GM21737 (cell line): ENCODE data around the gene ZNF286A.
"Not testable (repeated sequence)": the region's sequence is repeated elsewhere in the genome, so short reads cannot be mapped to it uniquely, and the experiment has no call there.

Experiments
- ATAC-seq: cut with Tn5 transposase; IDR thresholded peaks from one replicate; pipeline ENCODE4 v1.9.1; 2021; ENCODE audit warnings: mild to moderate bottlenecking, moderate library complexity; ENCODE audit not compliant: unreplicated experiment

ZNF286A gene

DNA sequence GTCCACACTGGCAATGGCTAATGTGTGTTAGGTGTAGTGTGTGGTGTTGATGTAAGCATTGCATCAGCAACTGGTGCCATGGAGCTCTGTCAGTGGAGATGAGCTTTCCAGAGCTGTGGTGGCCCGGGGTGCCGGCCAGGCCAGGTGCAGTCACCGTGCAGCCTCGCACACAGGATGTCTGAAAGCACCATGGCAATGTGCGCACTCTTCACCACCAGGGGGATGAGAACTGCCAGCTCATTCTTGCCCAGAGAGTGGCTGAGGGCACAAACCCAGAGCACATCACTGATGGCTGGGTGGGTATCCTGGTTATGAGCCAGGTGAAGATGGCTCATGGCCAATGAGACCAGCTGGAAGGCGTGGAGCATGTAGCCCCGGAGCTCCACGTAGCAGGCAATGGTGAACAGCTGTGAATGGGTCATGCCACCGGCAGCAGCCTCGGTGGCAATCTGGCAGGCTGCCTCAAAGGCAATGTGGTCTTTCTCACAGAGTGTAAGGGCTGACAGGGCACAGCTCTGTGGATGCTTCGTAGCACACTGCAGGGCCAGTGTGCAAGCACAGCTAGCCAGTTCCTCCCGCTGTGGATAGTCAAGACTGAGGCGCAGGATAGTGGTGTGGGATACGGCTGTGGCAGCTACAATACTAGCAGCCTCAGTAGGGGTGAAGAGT, 69.4 kb downstream of the ZNF286A start:
- ATAC-seq: not testable (repeated sequence)
